Lung (tissue), 12 donors: ENCODE data around the gene OR5K2. TPM values are rescaled to one million over a fixed set of nuclear protein-coding genes. Genes with fewer than 3 reads are reported as not detected.

Experiments used
- ATAC-seq: fragments of 200-7000 bp; cut with Tn5 transposase; one replicate; pipeline ENCODE4 v1.9.1; 2020; ENCODE audit warnings: moderate number of reproducible peaks; ENCODE audit not compliant: insufficient read depth, low FRiP score
- DNase-seq, 3 donors: peaks; one replicate each; pipeline ENCODE4 v3.0.0-alpha.2; 2013 to 2017
- H3K27ac ChIP-seq, 2 donors: one replicate each; pipeline ENCODE4 v1.5.1; 2013; ENCODE audit warnings: mild to moderate bottlenecking in 2 of 2, moderate library complexity in 2 of 2, control low read depth in 1 of 2, inconsistent platforms in 1 of 2, low read depth in 1 of 2, low read length in 1 of 2
- H3K27me3 ChIP-seq, 3 donors: one replicate each; pipeline ENCODE4 v1.5.1; 2013; ENCODE audit warnings: low read length in 2 of 3; ENCODE audit not compliant: control insufficient read depth in 3 of 3, insufficient read depth in 3 of 3
- H3K36me3 ChIP-seq, 4 donors: one replicate each; pipeline ENCODE4 v1.5.1; 2013; ENCODE audit warnings: low read length in 4 of 4, mild to moderate bottlenecking in 1 of 4, moderate library complexity in 1 of 4; ENCODE audit not compliant: control insufficient read depth in 4 of 4, insufficient read depth in 4 of 4
- H3K4me1 ChIP-seq, 5 donors: one replicate each; pipeline ENCODE4 v1.5.1; 2013; ENCODE audit warnings: low read length in 5 of 5, mild to moderate bottlenecking in 2 of 5, moderate library complexity in 1 of 5; ENCODE audit not compliant: control insufficient read depth in 5 of 5, insufficient read depth in 5 of 5
- H3K4me3 ChIP-seq: one replicate; pipeline ENCODE4 v1.5.1; 2013; ENCODE audit warnings: mild to moderate bottlenecking, control low read depth, moderate library complexity
- H3K9ac ChIP-seq, 2 donors: one replicate each; pipeline ENCODE4 v1.5.1; 2013; ENCODE audit warnings: low read length in 2 of 2, control low read depth in 1 of 2; ENCODE audit not compliant: insufficient read depth in 1 of 2
- H3K9me3 ChIP-seq, 4 donors: one replicate each; pipeline ENCODE4 v1.5.1; 2013; ENCODE audit warnings: low read length in 3 of 4, mild to moderate bottlenecking in 1 of 4, moderate library complexity in 1 of 4; ENCODE audit not compliant: control insufficient read depth in 4 of 4, insufficient read depth in 3 of 4
- CTCF ChIP-seq: IDR thresholded peaks from 2 replicates; pipeline ENCODE4 v1.5.1; 2012; ENCODE audit warnings: mild to moderate bottlenecking; ENCODE audit errors: control extremely low read depth, extremely low read depth
- WGBS, 2 donors: extraction: QIAGEN DNeasy Blood & Tissue Kit; methylation state at CpG; one replicate each; pipeline ENCODE4 v1.1.7; 2013; 5-methylcytosine and 5-hydroxymethylcytosine counted together
- polyA plus RNA-seq, 2 donors: library from polyadenylated mRNA; stranded (reverse); fragments of 200-250 nt; gene quantifications; one replicate each; pipeline ENCODE4 v1.2.1, GENCODE V29; 2013
- total RNA-seq, 2 donors: library from RNA; depleted of rRNA in 1 of 2; stranded (reverse); fragments of >200 nt in 1 of 2; gene quantifications; one replicate each; pipeline ENCODE4 v1.2.1, GENCODE V29; 2014 to 2021
- donor health status: control.
- donor health status: control.
- donor health status: Bipolar disorder and iron deficiency.
- donor health status: healthy.
- donor health status: DM: yes; HTN: yes; CAD: no.

The OR5K2 gene
- total and polyA plus RNA-seq, 4 donors: not detected

DNA sequence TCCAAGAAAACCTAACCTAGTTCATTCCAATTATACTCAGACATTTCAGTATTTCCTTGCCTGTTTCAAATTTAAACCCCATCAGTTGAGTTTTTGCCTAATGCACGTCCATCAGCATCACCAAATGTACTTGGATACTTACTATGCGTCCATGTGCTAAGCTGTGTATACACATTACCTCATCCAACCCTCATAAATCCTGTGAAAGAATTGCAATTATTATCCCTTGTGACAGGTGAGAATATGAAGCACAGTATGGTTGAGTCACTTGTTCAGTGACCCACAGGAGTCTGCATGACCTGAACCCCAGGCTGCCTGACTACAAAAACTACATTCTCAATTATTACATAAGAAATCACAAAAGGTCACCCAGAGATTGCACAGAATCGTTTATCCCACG lies 2.5 kb downstream of the OR5K2 start:
- Histone ChIP-seq H3K9me3 (peaks cover 0 to 2% (median 0%) of the 10 kb centered on the region in 4 donors), H3K9ac (no peak overlapping the region), H3K4me1 (no peaks in the 10 kb centered on the region), H3K4me3 (no peak overlapping the region), H3K27ac (no peak overlapping the region), H3K36me3 (no peaks in the 10 kb centered on the region), H3K27me3 (no peaks in the 10 kb centered on the region)
- ATAC-seq: no peak
- 87 to 90% methylated on average over 4 of the region's 4 CpGs for WGBS, 2 donors
- no peak for DNase-seq
- TF ChIP-seq CTCF: no peak

DNA sequence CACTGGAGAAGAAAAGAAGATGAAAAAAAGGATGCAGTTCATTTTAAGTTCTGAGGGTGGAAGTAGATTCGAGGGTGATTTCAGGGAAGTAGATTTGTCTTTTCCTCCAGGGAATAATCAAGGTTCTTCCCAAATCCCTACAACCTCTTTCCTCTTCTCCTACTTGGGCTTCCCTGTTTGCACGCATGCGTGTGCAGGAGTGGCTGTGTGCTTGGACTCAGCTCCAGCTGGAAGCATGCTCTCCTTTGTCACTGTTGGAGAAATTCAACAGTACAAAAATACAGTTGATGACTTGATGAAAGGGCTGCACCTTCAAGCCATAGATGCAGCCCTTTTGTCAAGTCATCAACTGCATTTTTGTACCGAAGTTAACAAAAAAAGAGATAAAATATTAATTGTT lies 3.8 kb downstream of the OR5K2 start:
- Histone ChIP-seq H3K9ac (no peak overlapping the region), H3K36me3 (no peaks in the 10 kb centered on the region), H3K27me3 (no peaks in the 10 kb centered on the region), H3K4me1 (no peaks in the 10 kb centered on the region), H3K9me3 (peaks cover 0 to 2% (median 0%) of the 10 kb centered on the region in 4 donors), H3K27ac (no peak overlapping the region), H3K4me3 (no peak overlapping the region)
- WGBS, 2 donors: 85% methylated on average over 4 of the region's 4 CpGs
- DNase-seq (no peak), ATAC-seq (no peak)
- TF ChIP-seq CTCF: no peak

DNA sequence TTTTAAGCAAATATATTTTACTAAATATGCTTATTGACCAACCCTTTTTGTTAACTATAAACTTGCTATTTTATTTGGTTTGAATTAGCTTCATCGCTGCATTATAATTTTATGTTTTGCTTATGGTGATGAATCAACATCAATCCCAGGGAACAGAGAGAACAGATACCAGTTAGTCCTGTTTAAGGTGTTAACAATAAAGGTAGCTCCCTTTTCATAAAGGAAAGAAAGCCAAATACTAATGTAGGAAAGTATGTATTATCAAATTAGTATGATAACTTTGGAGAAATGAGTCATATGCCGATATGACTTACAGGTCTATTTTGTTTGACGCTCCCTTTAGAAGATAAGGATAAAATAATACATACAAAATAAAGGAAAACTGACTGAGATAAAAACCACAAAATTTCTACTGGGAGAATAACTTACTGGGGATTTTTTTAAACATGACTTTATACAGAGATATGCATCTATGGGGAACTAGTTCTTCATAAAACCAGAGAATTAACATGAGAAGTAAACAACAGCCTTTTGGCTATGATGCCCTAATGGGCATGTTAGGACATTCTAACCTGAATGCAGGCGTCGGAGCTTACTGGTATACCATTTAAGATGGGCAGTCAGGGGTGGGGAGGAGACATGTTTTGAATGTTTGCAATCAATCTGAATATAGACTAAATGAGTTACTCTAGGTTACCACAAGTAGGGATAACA lies 4.5 kb downstream of the OR5K2 start:
- DNase-seq (no peak), ATAC-seq (no peak)
- Histone ChIP-seq H3K36me3 (no peaks in the 10 kb centered on the region), H3K9ac (no peak overlapping the region), H3K27me3 (no peaks in the 10 kb centered on the region), H3K4me1 (no peaks in the 10 kb centered on the region), H3K9me3 (peaks cover 0 to 2% (median 0%) of the 10 kb centered on the region in 4 donors), H3K27ac (no peak overlapping the region), H3K4me3 (no peak overlapping the region)
- WGBS, 2 donors: 97 to 98% methylated on average over 5 of the region's 5 CpGs
- no peak for TF ChIP-seq CTCF

DNA sequence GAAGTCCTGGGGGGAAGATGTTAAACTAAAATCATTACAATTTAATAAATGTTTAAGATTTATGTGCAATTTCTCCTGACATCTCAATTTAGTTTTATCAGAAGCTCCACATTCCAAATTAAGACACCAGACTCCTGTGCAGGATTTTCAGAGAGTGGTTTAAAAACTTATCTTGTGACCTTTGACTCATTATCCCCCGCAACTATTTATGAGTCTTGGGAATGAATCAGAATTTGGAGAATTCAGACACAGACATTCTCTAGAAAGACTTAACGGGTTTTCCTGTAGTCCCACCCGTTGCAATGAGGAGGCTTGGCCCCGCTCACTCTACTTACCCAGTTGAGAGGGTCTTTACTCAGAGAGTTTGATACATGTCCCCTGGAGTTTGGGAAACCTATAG lies 7.1 kb downstream of the OR5K2 start:
- Histone ChIP-seq H3K27me3 (no peaks in the 10 kb centered on the region), H3K4me3 (no peak overlapping the region), H3K36me3 (peaks cover 0 to 4% (median 2%) of the 10 kb centered on the region in 4 donors), H3K9ac (no peak overlapping the region), H3K27ac (no peak overlapping the region), H3K4me1 (no peaks in the 10 kb centered on the region), H3K9me3 (peaks cover 0 to 2% (median 0%) of the 10 kb centered on the region in 4 donors)
- 79 to 94% methylated on average over 4 of the region's 4 CpGs for WGBS, 2 donors
- ATAC-seq: no peak
- no peak for DNase-seq
- TF ChIP-seq CTCF: no peak
